Gastroesophageal sphincter (tissue), 4 donors: ENCODE results near the gene MEGF6. TPM values are rescaled to one million over a fixed set of nuclear protein-coding genes. Genes with fewer than 3 reads are reported as not detected.
"Not testable (repeated sequence)": the region's sequence is repeated elsewhere in the genome, so short reads cannot be mapped to it uniquely, and the experiment has no call there.

Experiments
- ATAC-seq: fragments of 150-250 bp; one replicate; pipeline ENCODE4 v1.9.1; 2016; ENCODE audit warnings: mild to moderate bottlenecking, moderate library complexity
- H3K27ac ChIP-seq, 4 donors: fragments of 200-600 bp; sonication (generic) in 3 of 4; 1 replicate in 3 of 4; 2 replicates in 1 of 4; pipeline ENCODE4 v1.5.1; 2016 to 2019
- H3K27me3 ChIP-seq: fragments of 200-600 bp; sonication (generic); one replicate; pipeline ENCODE4 v1.5.1; 2019
- H3K36me3 ChIP-seq, 2 donors: fragments of 200-600 bp; sonication (generic); one replicate each; pipeline ENCODE4 v1.5.1; 2019; ENCODE audit warnings: control low read depth in 1 of 2
- H3K4me1 ChIP-seq, 3 donors: fragments of 200-600 bp; sonication (generic); 1 replicate in 2 of 3; 2 replicates in 1 of 3; pipeline ENCODE4 v1.5.1; 2016 to 2019; ENCODE audit warnings: control low read depth in 2 of 3
- H3K4me3 ChIP-seq, 2 donors: fragments of 200-600 bp; sonication (generic); one replicate each; pipeline ENCODE4 v1.5.1; 2019; ENCODE audit warnings: mild to moderate bottlenecking in 1 of 2, moderate library complexity in 1 of 2
- H3K9me3 ChIP-seq, 3 donors: fragments of 200-600 bp; sonication (generic); one replicate each; pipeline ENCODE4 v1.5.1; 2017 to 2019; ENCODE audit warnings: control low read depth in 2 of 3
- EP300 ChIP-seq: sonication (generic); formaldehyde crosslinking; IDR thresholded peaks from one replicate; pipeline ENCODE4 v1.6.1; 2017; ENCODE audit warnings: antibody characterized with exemption, mild to moderate bottlenecking
- POLR2A ChIP-seq, 2 donors: fragments of 450-650 bp; IDR thresholded peaks; one replicate each; pipeline ENCODE4 v1.6.1; 2017; ENCODE audit warnings: antibody characterized with exemption in 2 of 2, mild to moderate bottlenecking in 2 of 2, moderate library complexity in 1 of 2
- POLR2AphosphoS5 ChIP-seq: sonication (generic); formaldehyde crosslinking; IDR thresholded peaks from one replicate; pipeline ENCODE4 v1.6.1; 2017; ENCODE audit warnings: antibody characterized with exemption
- WGBS, 2 donors: methylation state at CpG; one replicate each; pipeline ENCODE4 v1.1.5; 2018; ENCODE audit warnings: low coverage in 1 of 2; 5-methylcytosine and 5-hydroxymethylcytosine counted together
- total RNA-seq, 4 donors: library from RNA; depleted of rRNA; stranded (reverse); fragments of >200 nt; gene quantifications; one replicate each; pipeline ENCODE4 v1.1.0, GENCODE V29; 2016
- TF ChIP-seq, protein P1 (sequence below), 4 experiments: fragments of 200-600 bp in 2 of 4; fragments of 450-650 bp in 2 of 4; sonication (generic) in 1 of 4; IDR thresholded peaks; one replicate each; pipeline ENCODE4 v1.5.1; 2017 to 2019; ENCODE audit warnings: antibody characterized with exemption in 4 of 4, mild to moderate bottlenecking in 2 of 4, moderate library complexity in 2 of 4

Gene MEGF6
- total RNA-seq, 4 donors from 2014 or later, result 4.7 to 15.5 (median 10.8) TPM

DNA sequence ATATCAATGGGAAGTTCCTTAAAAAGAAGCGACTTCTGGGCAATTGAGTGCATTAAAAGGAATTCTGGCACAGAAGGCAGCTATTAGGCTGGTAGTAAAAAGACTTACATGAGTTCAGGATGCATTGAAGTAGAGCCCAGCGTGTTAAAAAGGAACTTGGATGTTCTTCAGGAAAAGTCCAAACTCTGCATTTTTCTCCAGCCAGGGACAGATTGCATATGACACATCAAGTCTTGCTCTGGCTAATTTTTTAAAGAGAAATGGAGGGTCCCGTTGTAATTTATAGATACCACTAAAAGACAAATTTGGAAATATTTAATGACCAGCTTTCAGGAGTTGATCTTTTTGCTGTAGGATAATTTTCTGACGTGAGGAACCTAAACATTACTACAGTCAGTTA lies 14.7 kb upstream of the MEGF6 start:
- Histone ChIP-seq H3K27me3 (no peaks in the 10 kb centered on the region), H3K27ac (peak overlapping the region in 2 of 4 donors; percentile 85 to 86), H3K9me3 (no peaks in the 10 kb centered on the region), H3K36me3 (peaks cover 0 to 43% of the 10 kb centered on the region in 2 donors), H3K4me3 (peak overlapping the region in 1 of 2 donors; percentile 71), H3K4me1 (peaks cover 0 to 46% (median 16%) of the 10 kb centered on the region in 3 donors)
- no peak for ATAC-seq
- TF ChIP-seq EP300 (no peak), POLR2AphosphoS5 (no peak), POLR2A (IDR thresholded peaks at IDR 0.05) (no peak)
- TF ChIP-seq, protein P1, sequence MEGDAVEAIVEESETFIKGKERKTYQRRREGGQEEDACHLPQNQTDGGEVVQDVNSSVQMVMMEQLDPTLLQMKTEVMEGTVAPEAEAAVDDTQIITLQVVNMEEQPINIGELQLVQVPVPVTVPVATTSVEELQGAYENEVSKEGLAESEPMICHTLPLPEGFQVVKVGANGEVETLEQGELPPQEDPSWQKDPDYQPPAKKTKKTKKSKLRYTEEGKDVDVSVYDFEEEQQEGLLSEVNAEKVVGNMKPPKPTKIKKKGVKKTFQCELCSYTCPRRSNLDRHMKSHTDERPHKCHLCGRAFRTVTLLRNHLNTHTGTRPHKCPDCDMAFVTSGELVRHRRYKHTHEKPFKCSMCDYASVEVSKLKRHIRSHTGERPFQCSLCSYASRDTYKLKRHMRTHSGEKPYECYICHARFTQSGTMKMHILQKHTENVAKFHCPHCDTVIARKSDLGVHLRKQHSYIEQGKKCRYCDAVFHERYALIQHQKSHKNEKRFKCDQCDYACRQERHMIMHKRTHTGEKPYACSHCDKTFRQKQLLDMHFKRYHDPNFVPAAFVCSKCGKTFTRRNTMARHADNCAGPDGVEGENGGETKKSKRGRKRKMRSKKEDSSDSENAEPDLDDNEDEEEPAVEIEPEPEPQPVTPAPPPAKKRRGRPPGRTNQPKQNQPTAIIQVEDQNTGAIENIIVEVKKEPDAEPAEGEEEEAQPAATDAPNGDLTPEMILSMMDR (IDR thresholded peaks at IDR 0.05), result no peak
- WGBS, 2 donors, result 62 to 76% methylated on average over 3 to 4 of the region's 4 CpGs

DNA sequence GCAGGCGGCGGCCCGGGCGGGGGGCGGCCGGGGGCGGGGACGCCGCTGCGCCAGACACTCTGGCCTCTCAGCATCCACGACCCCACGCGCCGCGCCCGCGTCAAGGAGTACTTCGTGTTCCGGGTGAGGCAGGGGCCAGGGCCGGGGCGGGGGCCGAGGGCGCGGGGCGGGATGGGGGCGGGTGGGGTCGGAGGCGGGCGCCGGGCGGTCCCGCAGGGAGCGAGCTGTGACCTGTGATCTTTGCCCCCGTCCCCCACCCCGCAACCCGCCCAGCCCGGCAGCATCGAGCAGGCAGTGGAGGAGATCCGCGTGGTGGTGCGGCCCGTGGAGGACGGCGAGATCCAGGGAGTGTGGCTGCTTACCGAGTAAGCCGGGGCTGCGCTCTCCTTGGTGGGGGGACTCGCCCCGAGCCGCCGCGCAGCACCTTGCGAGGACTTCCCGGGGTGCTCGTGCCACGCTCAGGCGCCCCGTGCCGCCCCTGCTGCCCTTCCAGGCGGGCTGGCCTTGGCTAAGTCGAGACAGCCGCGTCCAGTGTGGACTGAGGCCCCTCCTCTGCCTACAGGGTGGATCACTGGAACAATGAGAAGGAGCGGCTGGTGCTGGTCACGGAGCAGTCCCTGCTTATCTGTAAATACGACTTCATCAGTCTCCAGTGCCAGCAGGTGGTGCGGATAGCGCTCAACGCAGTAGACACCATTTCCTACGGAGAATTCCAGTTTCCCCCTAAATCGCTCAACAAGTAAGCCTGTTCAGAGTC lies 14.0 kb upstream of the MEGF6 start:
- Histone ChIP-seq H3K4me1 (peaks cover 0 to 50% (median 16%) of the 10 kb centered on the region in 3 donors), H3K9me3 (no peaks in the 10 kb centered on the region), H3K27me3 (no peaks in the 10 kb centered on the region), H3K4me3 (peak overlapping the region; percentile 38 to 71), H3K36me3 (peaks cover 0 to 36% of the 10 kb centered on the region in 2 donors), H3K27ac (peak overlapping the region; percentile 12 to 90 (median 86))
- WGBS, 2 donors, result 13 to 14% methylated on average over 5 to 10 of the region's 71 CpGs
- TF ChIP-seq EP300, result no peak
- TF ChIP-seq, protein P1 (IDR thresholded peaks at IDR 0.05), result no peak
- TF ChIP-seq POLR2AphosphoS5, result no peak
- no peak for TF ChIP-seq POLR2A (IDR thresholded peaks at IDR 0.05)
- peak; percentile 34 for ATAC-seq

DNA sequence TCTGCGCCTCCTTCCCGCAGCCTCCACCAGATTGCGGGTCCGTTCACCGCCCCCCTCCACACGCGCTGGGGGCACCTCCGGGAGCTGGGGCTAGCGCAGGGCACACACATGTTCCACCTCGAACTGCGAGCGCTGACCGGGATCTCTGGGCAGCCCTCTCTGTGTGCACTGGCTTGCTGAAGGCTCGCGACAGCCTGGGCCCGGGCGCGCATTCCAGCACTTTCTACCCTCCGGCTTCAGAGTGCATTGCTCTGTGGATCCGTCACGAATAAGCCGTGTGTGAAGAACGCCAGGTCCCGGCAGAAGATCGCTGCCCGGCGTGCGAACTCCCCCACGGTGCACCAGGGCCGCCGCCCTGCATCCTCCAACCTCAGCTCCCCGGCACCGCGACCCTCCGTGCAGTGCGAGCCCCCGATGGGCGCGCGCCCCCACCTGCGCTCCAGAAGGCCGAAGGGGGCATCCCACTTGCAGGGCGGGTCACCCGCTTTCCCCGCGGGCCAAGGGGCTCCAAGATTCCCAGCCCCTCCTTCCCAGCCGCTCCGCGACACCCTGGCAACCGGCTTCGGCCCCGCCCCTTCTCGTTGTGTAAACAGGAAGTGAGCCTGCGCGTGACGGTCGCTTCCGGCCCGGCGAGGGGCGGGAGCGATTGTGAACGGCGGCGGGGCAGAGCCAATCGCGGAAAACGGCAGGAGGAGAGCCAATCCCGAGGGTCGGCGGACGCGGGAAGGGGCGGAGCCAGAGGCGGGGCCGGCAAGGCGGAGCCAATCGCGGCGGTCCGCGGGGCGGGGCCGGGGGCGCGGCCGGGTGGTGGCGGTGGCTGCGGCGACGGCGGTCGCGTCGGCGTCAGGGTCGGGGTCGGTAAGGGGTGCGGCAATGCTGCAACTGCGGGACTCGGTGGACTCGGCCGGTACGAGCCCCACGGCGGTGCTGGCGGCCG lies 13.2 kb upstream of the MEGF6 start, which contains the start of gene TPRG1L:
TSS of gene TPRG1L (plus strand) at position 816 of the 937 bp plus-strand sequence. CDS start at position 874, 58 bp downstream.
- Histone ChIP-seq H3K27ac (peak within 1 kb of the TSS; percentile 12 to 90 (median 86)), H3K9me3 (no peaks in the 10 kb centered on the region), H3K36me3 (peaks cover 0 to 27% of the 10 kb centered on the region in 2 donors), H3K4me3 (peak within 1 kb of the TSS; percentile 38 to 71), H3K27me3 (no peaks in the 10 kb centered on the region), H3K4me1 (peaks cover 0 to 51% (median 16%) of the 10 kb centered on the region in 3 donors)
- peak; percentile 72 for TF ChIP-seq POLR2AphosphoS5
- peak; percentile 58 to 59 for TF ChIP-seq POLR2A (IDR thresholded peaks at IDR 0.05)
- TF ChIP-seq, protein P1 (IDR thresholded peaks at IDR 0.05), result peak in 2 of 4 experiments; percentile 4 to 9
- no peak for TF ChIP-seq EP300
- 0% methylated on average over 2 to 16 of the region's 108 CpGs for WGBS, 2 donors
- peak; percentile 98 for ATAC-seq

DNA sequence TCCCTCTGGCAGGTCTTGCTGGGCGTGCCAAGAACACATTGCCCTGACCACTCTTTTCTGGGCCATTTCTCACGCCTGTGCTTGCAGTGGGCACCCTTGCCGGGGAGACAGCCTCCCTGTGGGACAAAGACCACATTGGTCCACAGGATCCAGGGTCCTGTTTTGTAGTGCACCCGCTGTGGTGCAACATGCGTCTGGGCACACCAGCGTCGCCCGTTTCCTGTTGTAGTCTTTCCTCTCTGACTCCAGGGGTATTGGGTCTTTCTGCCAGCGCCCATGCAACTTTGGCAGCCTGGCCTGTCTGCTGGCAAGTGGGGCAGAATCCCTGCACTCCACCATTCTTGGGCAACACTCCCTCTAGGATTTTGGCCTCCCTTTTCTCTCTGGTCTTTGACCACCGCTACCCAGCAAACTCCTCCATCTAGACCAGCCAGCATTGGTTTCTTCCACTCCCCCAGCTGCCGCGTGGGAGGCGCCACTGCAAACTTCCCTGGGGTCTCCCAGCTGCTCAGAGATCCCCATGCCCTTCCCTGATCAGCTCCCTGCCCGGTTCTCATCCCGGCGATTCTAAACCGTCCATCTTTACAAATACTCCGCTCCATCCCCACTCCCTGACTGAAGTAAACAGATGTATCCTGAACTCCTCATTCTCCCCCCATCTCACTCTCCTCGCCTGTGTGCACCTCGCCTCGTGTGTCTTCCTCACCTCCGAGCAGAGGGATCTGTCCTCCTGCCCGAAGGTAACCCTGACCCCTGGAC lies 12.3 kb upstream of the MEGF6 start:
- Histone ChIP-seq H3K4me3 (peak overlapping the region; percentile 38 to 71), H3K27me3 (no peaks in the 10 kb centered on the region), H3K36me3 (peaks cover 0 to 19% of the 10 kb centered on the region in 2 donors), H3K27ac (peak overlapping the region in 3 of 4 donors; percentile 85 to 90 (median 86)), H3K4me1 (peaks cover 0 to 59% (median 16%) of the 10 kb centered on the region in 3 donors), H3K9me3 (no peaks in the 10 kb centered on the region)
- WGBS, 2 donors, result 14 to 23% methylated on average over 6 to 22 of the region's 23 CpGs
- no peak for ATAC-seq
- TF ChIP-seq, protein P1 (IDR thresholded peaks at IDR 0.05), result no peak
- no peak for TF ChIP-seq POLR2A (IDR thresholded peaks at IDR 0.05)
- no peak for TF ChIP-seq EP300
- no peak for TF ChIP-seq POLR2AphosphoS5

DNA sequence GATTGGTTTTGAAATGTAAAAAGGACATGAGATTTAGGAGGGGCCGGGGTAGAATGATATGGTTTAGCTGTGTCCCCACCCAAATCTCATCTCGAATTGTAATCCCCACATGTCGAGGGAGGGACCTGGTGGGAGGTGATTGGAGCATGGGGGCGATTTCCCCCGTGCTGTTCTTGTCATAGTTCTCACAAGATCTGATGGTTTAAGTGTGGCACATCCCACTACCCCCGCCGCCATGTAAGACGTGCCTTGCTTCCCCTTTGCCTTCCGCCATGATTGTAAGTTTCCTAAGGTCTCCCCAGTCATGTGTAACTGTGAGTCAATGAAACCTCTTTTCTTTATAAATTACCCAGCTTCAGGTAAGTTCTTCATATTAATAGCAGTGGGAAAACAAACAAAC lies 10.8 kb upstream of the MEGF6 start:
- not testable (repeated sequence) for H3K9me3 ChIP-seq, H3K4me3 ChIP-seq, ATAC-seq, H3K36me3 ChIP-seq, H3K27ac ChIP-seq, H3K27me3 ChIP-seq
- 73 to 77% methylated on average over 7 of the region's 9 CpGs for WGBS, 2 donors
- peaks cover 0 to 62% (median 16%) of the 10 kb centered on the region in 3 donors for H3K4me1 ChIP-seq
